IPS-20b (cell line): Measurements from ENCODE around the gene P2RX3.
A peak's percentile ranks its signal among the peaks of the same experiment; 100 is the strongest.
"Not testable (repeated sequence)": the region's sequence is repeated elsewhere in the genome, so short reads cannot be mapped to it uniquely, and the experiment has no call there.

Source experiments
- H3K27ac ChIP-seq: one replicate; pipeline ENCODE4 v1.5.1; 2013; ENCODE audit warnings: low read length
- H3K27me3 ChIP-seq: 2 replicates; pipeline ENCODE4 v1.6.1; 2013; ENCODE audit warnings: mild to moderate bottlenecking, low read length, inconsistent platforms; ENCODE audit not compliant: insufficient read depth
- H3K36me3 ChIP-seq: 2 replicates; pipeline ENCODE4 v1.6.1; 2013; ENCODE audit warnings: low read depth, mild to moderate bottlenecking, inconsistent platforms, low read length, moderate library complexity; ENCODE audit not compliant: insufficient read depth
- H3K4me1 ChIP-seq: 2 replicates; pipeline ENCODE4 v1.6.1; 2013; ENCODE audit warnings: mild to moderate bottlenecking, control low read depth, inconsistent platforms, low read length, moderate library complexity; ENCODE audit not compliant: insufficient read depth
- H3K4me3 ChIP-seq: 2 replicates; pipeline ENCODE4 v1.5.1; 2013; ENCODE audit warnings: mild to moderate bottlenecking, low read length, inconsistent platforms
- H3K9ac ChIP-seq: 2 replicates; pipeline ENCODE4 v1.6.1; 2013; ENCODE audit warnings: low read depth, mild to moderate bottlenecking, inconsistent platforms, low read length, moderate library complexity
- H3K9me3 ChIP-seq: 2 replicates; pipeline ENCODE4 v1.6.1; 2013; ENCODE audit warnings: mild to moderate bottlenecking, low read depth, low read length, inconsistent platforms; ENCODE audit not compliant: insufficient read depth

The P2RX3 gene

DNA sequence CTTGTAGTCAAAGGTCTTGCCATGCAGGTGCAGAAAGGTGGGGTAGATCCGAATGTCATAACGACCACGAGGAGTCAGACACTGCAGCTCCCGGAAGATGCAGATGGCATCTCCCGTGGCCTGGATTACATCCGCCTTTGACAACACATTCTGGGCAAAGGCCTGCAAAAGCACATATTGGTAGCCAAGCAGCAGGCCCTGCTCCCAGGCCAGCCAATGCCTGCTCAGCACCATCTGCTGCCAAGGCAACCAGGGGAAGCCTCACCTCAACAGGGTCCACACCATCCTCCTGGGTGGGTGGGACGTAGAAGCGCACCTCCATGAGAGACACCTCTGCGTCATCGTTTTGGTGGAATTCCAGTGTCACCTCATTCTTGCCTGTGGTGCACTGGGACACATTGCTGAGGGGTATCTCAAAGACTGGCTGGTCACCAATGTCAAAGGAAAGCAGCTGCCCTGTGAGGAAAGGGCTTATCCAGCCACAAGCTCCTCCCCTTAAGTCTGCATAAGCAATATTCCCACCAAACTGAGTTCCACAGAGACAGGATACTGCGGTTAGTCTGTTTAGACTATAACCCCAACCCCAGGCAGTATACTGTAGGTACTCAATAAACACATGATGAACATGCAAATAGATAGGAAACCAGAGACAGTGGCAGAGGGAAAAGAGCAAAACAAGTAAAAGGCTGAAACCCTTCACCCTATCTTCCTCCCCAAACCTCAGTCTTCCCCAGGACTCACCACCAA lies 5.3 kb upstream of the P2RX3 start:
- H3K27me3 ChIP-seq = no peaks in the 10 kb centered on the region
- peaks cover 72% of the 10 kb centered on the region for H3K36me3 ChIP-seq
- no peak overlapping the region for H3K27ac ChIP-seq
- no peak overlapping the region for H3K4me3 ChIP-seq
- peaks cover 10% of the 10 kb centered on the region for H3K4me1 ChIP-seq
- H3K9ac ChIP-seq = no peak overlapping the region
- H3K9me3 ChIP-seq = no peaks in the 10 kb centered on the region

DNA sequence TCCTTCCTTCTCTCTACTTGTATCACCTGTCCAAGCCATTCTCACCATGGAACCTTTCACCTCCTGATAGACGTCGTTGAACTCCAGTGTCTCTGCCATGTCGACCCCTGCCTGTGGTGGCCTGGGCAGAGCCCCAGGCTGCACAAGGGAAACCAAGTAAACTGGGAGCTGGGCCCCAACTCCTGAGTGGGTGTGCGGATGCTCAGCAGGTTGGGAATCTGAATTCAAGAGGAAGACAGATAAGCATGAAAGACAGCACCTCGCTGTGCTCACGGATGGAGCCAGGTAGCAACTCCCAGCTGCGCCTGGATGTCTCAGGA lies 3.2 kb upstream of the P2RX3 start:
- peaks cover 14% of the 10 kb centered on the region for H3K4me1 ChIP-seq
- peak overlapping the region; percentile 72 for H3K27ac ChIP-seq
- no peaks in the 10 kb centered on the region for H3K9me3 ChIP-seq
- peaks cover 51% of the 10 kb centered on the region for H3K36me3 ChIP-seq
- peak overlapping the region; percentile 97 for H3K4me3 ChIP-seq
- peaks cover 11% of the 10 kb centered on the region; the same call in 1 of the 2 replicates for H3K27me3 ChIP-seq
- H3K9ac ChIP-seq = peak overlapping the region; percentile 81

DNA sequence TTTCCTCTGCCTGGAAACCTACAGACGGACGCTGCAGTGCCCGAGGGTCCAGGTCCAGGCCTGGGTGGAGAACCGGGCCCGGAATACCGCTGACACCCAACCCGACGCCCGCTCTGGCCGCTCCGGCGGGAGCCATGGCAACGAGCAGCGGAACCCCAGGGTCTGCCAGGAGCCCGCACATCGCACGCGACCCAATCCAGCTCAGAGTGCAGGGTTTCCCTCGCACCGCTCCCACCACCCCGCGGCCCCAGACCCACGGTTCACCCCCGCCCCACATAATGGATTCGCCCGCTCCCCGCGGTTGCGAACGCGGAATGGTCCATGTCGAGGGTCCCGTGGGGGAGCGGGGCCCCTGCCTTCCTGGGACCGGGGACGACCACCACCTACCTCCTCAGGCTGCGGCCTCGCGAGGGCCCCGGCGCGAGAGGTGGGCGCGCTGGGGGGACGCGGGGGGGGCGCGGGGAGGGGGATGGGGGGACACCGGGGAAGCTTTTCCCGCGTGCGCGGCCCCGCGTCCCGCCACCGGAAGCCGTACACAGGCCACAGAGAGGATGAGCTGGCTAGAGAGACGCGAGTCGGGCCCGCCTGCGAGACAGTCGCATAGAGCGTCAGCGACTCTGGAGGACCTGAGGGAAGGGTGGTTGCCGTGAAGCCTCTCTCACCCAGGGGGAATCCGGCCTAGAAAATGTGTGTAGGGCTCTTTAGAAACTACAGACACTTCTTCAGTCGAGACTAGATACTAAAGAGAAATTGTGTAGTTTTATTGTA lies 2.6 kb upstream of the P2RX3 start, which contains the start of gene SSRP1:
Gene SSRP1, minus strand, starts transcription at position 550 of the 768 bp plus-strand sequence. CDS start 771 bp downstream, outside the sequence.
- H3K27me3 ChIP-seq = peaks cover 14% of the 10 kb centered on the region
- peaks cover 45% of the 10 kb centered on the region for H3K36me3 ChIP-seq
- H3K4me3 ChIP-seq = peak within 1 kb of the TSS; percentile 97
- peaks cover 14% of the 10 kb centered on the region for H3K4me1 ChIP-seq
- H3K9ac ChIP-seq = peak within 1 kb of the TSS; percentile 81
- H3K27ac ChIP-seq = peak within 1 kb of the TSS; percentile 72
- no peaks in the 10 kb centered on the region for H3K9me3 ChIP-seq

DNA sequence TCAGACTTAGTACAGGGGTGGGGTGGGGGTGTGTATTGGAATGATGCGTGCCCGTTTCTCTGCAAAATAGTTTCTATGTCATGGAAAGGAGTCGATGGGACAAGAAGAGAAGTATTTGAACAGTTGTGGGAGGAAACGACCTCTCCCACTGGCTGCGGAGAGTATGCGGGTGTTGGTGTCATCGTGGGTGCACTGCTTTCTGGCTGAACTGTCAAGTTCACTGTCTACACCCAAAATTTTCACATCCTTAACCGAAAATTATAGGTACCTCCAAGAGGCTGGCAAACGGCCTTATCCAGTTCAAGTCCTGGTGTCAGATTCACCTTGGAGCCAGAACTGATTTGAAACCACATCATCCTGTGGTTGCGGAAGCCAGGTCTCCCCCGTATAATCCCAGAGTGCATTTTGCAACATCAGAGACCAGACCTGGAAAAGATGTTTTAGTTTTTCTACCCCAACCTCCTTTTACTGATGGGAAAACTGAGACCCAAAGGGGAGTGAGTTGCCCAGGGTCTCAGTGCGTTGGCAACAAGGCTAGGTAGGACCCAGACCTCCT lies 2.0 kb upstream of the P2RX3 start:
- Histone ChIP-seq H3K9ac (peak overlapping the region; percentile 75; the same call in 1 of the 2 replicates), H3K36me3 (peaks cover 39% of the 10 kb centered on the region), H3K27ac (no peak overlapping the region), H3K27me3 (peaks cover 21% of the 10 kb centered on the region), H3K4me3 (peak overlapping the region; percentile 97), H3K9me3 (no peaks in the 10 kb centered on the region), H3K4me1 (peaks cover 14% of the 10 kb centered on the region)

- not testable (repeated sequence) for H3K27ac ChIP-seq, H3K9me3 ChIP-seq, H3K9ac ChIP-seq, H3K4me3 ChIP-seq
- H3K27me3 ChIP-seq = peaks cover 21% of the 10 kb centered on the region
- peaks cover 32% of the 10 kb centered on the region for H3K36me3 ChIP-seq
- H3K4me1 ChIP-seq = peaks cover 14% of the 10 kb centered on the region
These were observed 1.3 kb upstream of the P2RX3 start for GRCh38 chr11:57336856-57337255.

- H3K27ac ChIP-seq = no peak overlapping the region
- peaks cover 7% of the 10 kb centered on the region for H3K36me3 ChIP-seq
- no peak overlapping the region for H3K9ac ChIP-seq
- H3K27me3 ChIP-seq = peaks cover 21% of the 10 kb centered on the region
- H3K9me3 ChIP-seq = no peaks in the 10 kb centered on the region
- peaks cover 21% of the 10 kb centered on the region for H3K4me1 ChIP-seq
- no peak overlapping the region for H3K4me3 ChIP-seq
These were observed 1.2 kb downstream of the P2RX3 start for GRCh38 chr11:57339328-57339727.

DNA sequence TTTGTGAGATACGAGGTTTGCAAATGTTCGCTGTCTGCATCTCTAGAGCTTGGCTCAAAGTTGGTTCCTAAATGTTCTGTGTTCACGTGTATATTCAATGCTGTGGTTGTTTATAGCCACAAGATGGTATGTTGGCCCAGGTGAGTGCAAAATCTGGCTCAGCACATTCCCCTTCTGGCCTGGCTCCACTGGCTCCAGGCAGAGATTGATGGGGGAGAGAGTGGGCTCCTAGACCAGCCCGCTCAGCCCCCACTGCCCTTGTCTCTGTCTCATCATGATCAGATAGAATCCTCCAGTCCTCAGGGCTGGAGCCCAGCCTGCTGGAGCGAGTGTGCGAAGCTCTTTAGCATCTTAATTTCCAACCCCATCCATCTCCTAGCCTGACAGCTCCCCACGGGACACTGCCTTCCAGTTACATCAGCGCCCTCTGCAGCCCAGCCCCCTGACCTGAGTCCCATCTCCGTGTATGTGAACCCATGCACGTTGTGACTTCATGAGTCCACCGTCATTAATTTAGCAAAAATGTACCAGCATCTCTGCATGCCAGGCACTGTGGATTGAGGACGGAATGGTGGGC lies 2.0 kb downstream of the P2RX3 start:
- Histone ChIP-seq H3K27ac (no peak overlapping the region), H3K9ac (no peak overlapping the region), H3K9me3 (no peaks in the 10 kb centered on the region), H3K4me1 (peaks cover 14% of the 10 kb centered on the region), H3K36me3 (no peaks in the 10 kb centered on the region), H3K27me3 (peaks cover 24% of the 10 kb centered on the region), H3K4me3 (no peak overlapping the region)

GRCh38 chr11:57341250-57341808 lies 3.2 kb downstream of the P2RX3 start:
- no peak overlapping the region for H3K9ac ChIP-seq
- no peak overlapping the region for H3K4me3 ChIP-seq
- H3K27ac ChIP-seq = no peak overlapping the region
- no peaks in the 10 kb centered on the region for H3K9me3 ChIP-seq
- H3K27me3 ChIP-seq = peaks cover 26% of the 10 kb centered on the region
- H3K4me1 ChIP-seq = peaks cover 11% of the 10 kb centered on the region
- H3K36me3 ChIP-seq = no peaks in the 10 kb centered on the region

DNA sequence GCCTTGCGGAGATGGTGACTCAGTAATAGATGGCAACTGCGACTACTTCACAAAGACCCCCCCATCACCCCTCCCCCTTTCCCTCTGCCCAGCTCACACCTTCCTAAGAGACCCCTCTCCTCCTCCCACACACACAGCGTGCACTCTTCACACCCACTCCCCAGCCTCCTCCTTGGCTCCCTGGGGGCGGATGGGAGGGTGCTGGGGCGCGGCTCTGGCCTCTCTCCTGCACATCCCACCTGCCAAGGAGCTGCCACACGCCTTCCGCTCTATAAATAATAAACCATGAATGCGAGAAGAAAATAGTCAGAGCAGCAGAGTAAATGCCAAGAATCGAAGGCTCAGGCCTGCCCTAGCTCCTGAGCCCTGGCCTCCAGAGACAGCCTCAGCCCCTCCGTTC lies 4.5 kb downstream of the P2RX3 start:
- Histone ChIP-seq H3K36me3 (no peaks in the 10 kb centered on the region), H3K27me3 (peaks cover 36% of the 10 kb centered on the region), H3K9ac (no peak overlapping the region), H3K9me3 (no peaks in the 10 kb centered on the region), H3K4me3 (no peak overlapping the region), H3K4me1 (peaks cover 11% of the 10 kb centered on the region), H3K27ac (no peak overlapping the region)

GRCh38 chr11:57343825-57344224 lies 5.7 kb downstream of the P2RX3 start:
- H3K36me3 ChIP-seq = no peaks in the 10 kb centered on the region
- H3K27me3 ChIP-seq = peaks cover 37% of the 10 kb centered on the region
- H3K4me3 ChIP-seq = no peak overlapping the region
- no peaks in the 10 kb centered on the region for H3K9me3 ChIP-seq
- H3K4me1 ChIP-seq = peaks cover 11% of the 10 kb centered on the region
- H3K27ac ChIP-seq = no peak overlapping the region
- no peak overlapping the region for H3K9ac ChIP-seq

- Histone ChIP-seq H3K27ac (no peak overlapping the region), H3K36me3 (no peaks in the 10 kb centered on the region), H3K4me1 (peaks cover 6% of the 10 kb centered on the region; the same call in 1 of the 2 replicates), H3K9me3 (no peaks in the 10 kb centered on the region), H3K27me3 (peaks cover 27% of the 10 kb centered on the region), H3K4me3 (no peak overlapping the region), H3K9ac (peak overlapping the region; percentile 39; the same call in 1 of the 2 replicates)
These were observed 6.7 kb downstream of the P2RX3 start for GRCh38 chr11:57344826-57345225.
